Measurements from ENCODE around the gene LHB.

LHB gene

DNA sequence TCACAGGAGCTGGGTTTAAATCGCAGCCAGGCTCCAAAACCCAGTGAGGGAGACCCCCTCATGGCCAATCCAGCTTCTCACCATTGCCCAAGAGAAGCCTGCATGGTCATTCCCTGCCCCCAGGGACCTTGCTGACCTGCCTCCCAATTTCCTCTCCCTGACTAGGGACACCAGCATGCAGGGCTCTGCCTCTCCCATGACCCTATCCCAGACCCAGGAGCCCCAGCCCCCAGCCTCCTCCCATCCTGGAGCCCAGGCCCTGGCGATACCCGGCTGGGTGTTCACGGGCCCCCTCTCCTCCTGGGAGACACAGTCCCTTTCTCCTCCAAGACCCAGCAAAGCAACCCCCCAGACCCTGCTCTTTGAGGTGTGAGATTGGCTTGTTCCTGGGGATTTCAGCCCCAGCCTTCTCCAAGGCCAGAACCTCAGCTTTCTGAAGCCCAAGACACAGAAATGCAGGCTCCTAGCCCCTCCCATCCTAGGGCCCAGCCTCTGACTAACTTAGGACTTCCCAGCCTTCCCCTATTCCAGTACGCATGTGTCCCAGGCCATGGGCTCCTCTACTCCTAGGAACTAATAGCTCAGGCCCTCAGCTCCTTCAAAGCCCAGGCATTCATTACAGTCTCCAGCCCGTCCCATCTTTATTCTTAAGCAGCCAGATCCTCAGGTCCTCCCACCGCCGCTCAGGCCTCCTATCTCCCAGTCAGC, 24.9 kb downstream of the LHB start:
- DNase-seq (ENCODE audit: low spot score), result no peak
- TF ChIP-seq, protein P1, sequence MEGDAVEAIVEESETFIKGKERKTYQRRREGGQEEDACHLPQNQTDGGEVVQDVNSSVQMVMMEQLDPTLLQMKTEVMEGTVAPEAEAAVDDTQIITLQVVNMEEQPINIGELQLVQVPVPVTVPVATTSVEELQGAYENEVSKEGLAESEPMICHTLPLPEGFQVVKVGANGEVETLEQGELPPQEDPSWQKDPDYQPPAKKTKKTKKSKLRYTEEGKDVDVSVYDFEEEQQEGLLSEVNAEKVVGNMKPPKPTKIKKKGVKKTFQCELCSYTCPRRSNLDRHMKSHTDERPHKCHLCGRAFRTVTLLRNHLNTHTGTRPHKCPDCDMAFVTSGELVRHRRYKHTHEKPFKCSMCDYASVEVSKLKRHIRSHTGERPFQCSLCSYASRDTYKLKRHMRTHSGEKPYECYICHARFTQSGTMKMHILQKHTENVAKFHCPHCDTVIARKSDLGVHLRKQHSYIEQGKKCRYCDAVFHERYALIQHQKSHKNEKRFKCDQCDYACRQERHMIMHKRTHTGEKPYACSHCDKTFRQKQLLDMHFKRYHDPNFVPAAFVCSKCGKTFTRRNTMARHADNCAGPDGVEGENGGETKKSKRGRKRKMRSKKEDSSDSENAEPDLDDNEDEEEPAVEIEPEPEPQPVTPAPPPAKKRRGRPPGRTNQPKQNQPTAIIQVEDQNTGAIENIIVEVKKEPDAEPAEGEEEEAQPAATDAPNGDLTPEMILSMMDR (IDR thresholded peaks at IDR 0.05; ENCODE audit: extremely low read depth, missing control alignments), result no peak

DNA sequence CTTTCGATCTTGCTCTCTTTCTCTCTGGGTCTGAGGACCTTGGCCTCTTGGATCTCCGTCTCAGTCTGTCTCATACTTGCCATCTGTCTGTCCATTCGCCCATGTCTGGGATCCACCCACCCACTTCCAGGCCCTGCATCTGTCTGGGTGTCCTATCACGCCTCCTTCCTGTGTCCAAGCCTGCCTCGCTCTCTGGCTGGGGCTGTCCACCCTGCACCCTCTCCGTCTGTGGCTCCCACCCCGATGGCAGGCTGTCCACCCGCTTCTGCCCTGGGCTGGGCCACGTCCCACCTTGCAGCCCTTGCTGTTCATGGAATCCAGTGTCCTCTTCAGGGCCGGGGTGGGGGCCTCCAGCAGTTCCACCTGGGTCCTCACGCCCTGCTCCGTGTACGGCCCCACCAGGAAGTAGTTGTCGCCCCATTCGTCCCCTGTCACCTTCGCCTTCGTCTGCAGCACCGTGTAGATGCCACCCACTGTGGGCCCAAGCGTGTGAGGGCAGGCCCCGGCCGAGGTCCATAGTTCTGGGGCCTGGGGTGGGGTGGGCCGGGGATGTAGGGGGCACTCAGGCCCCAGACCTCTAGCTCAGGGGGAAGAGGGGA, 25.8 kb downstream of the LHB start:
- no peak for DNase-seq (ENCODE audit: low spot score)
- TF ChIP-seq, protein P1 (IDR thresholded peaks at IDR 0.05; ENCODE audit: extremely low read depth, missing control alignments), result no peak

DNA sequence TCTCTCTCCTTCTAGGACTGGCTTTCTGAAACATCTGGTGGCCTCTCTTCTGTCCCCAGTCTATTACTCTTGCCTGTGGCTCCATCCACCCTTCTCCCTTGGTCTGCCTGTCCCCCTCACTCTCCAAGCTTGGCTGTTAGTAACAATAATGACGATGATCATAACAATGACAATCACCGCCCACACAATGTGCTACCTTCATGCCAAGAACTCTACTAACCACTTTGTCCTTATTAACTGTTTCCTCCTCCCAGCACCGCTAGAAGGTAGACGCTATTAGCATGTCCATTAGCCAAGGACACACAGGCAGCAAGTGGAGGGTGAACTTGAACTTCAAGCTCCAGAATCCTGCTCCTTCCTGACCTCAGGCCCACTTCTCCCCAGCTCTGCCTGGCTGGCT, 26.5 kb downstream of the LHB start:
- no peak for DNase-seq (ENCODE audit: low spot score)
- TF ChIP-seq, protein P1 (IDR thresholded peaks at IDR 0.05; ENCODE audit: extremely low read depth, missing control alignments), result no peak

DNA sequence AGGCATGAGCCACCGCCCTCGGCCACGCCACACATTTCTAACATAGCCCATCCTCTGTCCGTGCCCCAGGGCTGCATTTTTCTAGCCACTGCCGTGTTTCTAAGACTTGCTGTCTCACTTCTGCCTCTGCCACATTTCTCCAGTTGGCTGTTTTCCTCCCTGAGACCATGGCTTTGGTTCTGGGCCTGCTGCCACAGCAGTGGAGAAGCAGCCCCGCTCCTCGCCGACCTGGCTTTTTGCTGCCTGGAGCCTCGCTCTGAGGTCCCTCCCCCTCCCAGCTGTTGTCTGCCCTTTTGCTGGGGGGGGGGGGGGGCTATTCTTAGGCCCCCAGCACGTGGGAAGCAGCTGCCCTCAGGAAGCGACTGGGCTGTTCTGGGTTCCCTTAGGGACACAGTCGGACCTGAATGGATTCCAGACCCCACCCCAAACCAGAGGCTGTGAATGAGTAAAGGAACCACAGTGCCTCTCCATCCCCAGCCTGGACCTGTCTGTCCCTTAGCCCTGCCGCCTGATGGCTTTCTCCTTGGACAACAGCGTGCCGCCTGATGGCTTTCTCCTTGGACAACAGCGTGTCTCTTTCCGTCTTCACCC, 27.1 kb downstream of the LHB start:
- no peak for DNase-seq (ENCODE audit: low spot score)
- TF ChIP-seq, protein P1 (IDR thresholded peaks at IDR 0.05; ENCODE audit: extremely low read depth, missing control alignments), result no peak

DNA sequence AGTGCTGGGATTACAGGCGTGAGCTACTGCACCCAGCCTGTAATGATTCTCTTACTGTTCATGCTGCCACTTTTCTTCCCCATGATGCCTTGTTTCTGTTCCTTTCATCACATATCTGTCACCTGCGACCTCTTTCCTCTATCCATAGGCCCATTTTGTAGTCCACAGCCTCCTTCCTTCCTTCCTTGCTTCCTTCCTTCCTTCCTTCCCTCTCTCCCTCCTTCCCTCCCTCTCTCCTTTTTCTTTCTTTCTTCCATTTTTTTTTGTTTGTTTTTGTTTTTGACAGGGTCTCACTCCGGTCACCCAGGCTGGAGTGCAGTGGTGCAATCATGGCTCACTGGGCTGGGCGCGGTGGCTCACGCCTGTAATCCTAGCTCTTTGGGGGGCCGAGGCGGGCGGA, 28.0 kb downstream of the LHB start:
- DNase-seq (ENCODE audit: low spot score), result no peak
- TF ChIP-seq, protein P1 (IDR thresholded peaks at IDR 0.05; ENCODE audit: extremely low read depth, missing control alignments), result no peak

DNA sequence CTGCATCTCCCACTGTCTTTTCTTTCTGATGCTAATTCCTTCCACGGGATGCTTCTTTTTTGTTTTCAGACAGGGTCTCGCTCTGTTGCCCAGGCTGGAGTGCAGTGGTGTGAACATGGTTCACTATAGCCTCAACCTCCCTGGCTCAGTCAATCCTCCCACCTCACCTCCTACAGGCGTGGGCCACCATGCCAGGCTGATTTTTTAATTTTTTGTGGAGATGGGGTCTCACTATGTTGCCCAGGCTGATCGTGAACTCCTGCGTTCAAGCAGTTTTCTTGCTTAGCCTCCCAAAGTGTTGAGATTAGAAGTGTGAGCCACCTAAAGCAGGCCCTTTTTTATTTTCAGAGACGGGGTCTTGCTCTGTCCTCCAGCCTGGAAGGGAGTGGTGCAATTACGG, 28.6 kb downstream of the LHB start:
- DNase-seq (ENCODE audit: low spot score), result no peak

DNA sequence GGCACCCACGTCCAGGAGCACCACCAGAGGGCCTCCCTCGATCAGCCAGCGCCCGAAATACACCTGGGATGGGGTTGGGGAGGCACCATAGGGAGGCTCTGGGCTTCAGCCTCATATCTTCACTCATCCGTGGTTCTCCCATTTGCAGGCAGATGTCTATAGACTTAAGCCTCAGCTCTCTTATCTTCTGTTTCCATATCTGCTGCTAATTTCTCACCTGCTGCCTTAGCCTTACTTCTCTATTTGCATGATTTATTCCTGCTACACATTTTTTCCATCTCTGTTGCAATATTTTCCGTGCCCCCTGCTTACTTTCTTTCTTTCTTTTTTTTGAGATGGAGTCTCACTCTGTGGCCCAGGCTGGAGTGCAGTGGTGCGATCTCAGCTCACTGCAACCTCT, 29.6 kb downstream of the LHB start:
- no peak for DNase-seq (ENCODE audit: low spot score)
- TF ChIP-seq, protein P1 (IDR thresholded peaks at IDR 0.05; ENCODE audit: extremely low read depth, missing control alignments), result no peak

More for the DNA sequence above, 28.6 kb downstream of the LHB start:
- TF ChIP-seq, protein P1 (IDR thresholded peaks at IDR 0.05; ENCODE audit: extremely low read depth, missing control alignments), result no peak
